DND-41 (cell line): Measurements from ENCODE around the gene CATSPERD.
A peak's percentile ranks its signal among the peaks of the same experiment; 100 is the strongest.

Experiments used
- ATAC-seq: fragments of 200-7000 bp; cut with Tn5 transposase; 3 replicates; pipeline ENCODE4 v1.9.1; 2021; ENCODE audit warnings: low read depth; ENCODE audit not compliant: insufficient read depth
- DNase-seq: peaks from one replicate; pipeline ENCODE4 v3.0.0-alpha.2; 2020
- H2AFZ ChIP-seq: 2 replicates; pipeline ENCODE4 v1.6.0; 2012; ENCODE audit warnings: low read depth, low read length
- H3K27ac ChIP-seq: 2 replicates; pipeline ENCODE4 v1.5.1; 2012; ENCODE audit warnings: low read length, inconsistent platforms
- H3K27me3 ChIP-seq: fragments of 200-600 bp; sonication (generic); 2 replicates; pipeline ENCODE4 v1.6.0; 2012; ENCODE audit warnings: low read length, mild to moderate bottlenecking, inconsistent platforms; ENCODE audit not compliant: insufficient read depth, poor library complexity
- H3K36me3 ChIP-seq: 2 replicates; pipeline ENCODE4 v1.5.1; 2012; ENCODE audit warnings: low read length, inconsistent platforms; ENCODE audit not compliant: insufficient read depth
- H3K4me1 ChIP-seq: 2 replicates; pipeline ENCODE4 v1.5.1; 2012; ENCODE audit warnings: mild to moderate bottlenecking, low read length; ENCODE audit not compliant: insufficient read depth
- H3K4me2 ChIP-seq: 2 replicates; pipeline ENCODE4 v1.6.0; 2012; ENCODE audit warnings: mild to moderate bottlenecking, moderate library complexity, low read length, inconsistent platforms; ENCODE audit not compliant: insufficient read depth
- H3K4me3 ChIP-seq, 2 experiments: fragments of 200-600 bp in 1 of 2; shearing (Covaris generic) in 1 of 2; 2 replicates each; pipeline ENCODE4 v1.5.1; 2012 to 2016; ENCODE audit warnings: inconsistent platforms in 2 of 2, low read length in 2 of 2, mild to moderate bottlenecking in 2 of 2, low read depth in 1 of 2, moderate library complexity in 1 of 2
- H3K79me2 ChIP-seq: 2 replicates; pipeline ENCODE4 v1.6.0; 2012; ENCODE audit warnings: low read length, inconsistent platforms; ENCODE audit not compliant: insufficient read depth
- H3K9ac ChIP-seq: 2 replicates; pipeline ENCODE4 v1.6.0; 2012; ENCODE audit warnings: low read depth, mild to moderate bottlenecking, inconsistent platforms, low read length, moderate library complexity
- H3K9me3 ChIP-seq: 2 replicates; pipeline ENCODE4 v1.5.1; 2012; ENCODE audit warnings: low read length, moderate library complexity, mild to moderate bottlenecking, inconsistent platforms; ENCODE audit not compliant: insufficient read depth, severe bottlenecking
- H4K20me1 ChIP-seq: 2 replicates; pipeline ENCODE4 v1.6.0; 2012; ENCODE audit warnings: low read length; ENCODE audit not compliant: insufficient read depth
- CTCF ChIP-seq: IDR thresholded peaks from 2 replicates; pipeline ENCODE4 v1.5.1; 2012; ENCODE audit warnings: borderline replicate concordance, low read length, moderate library complexity, mild to moderate bottlenecking; ENCODE audit not compliant: poor library complexity, severe bottlenecking; ENCODE audit errors: extremely low read depth
- EZH2 ChIP-seq: IDR thresholded peaks from 3 replicates; pipeline ENCODE4 v1.6.1; 2012; ENCODE audit warnings: borderline replicate concordance, low read depth, mild to moderate bottlenecking, moderate library complexity, low read length, inconsistent platforms; ENCODE audit not compliant: severe bottlenecking

Gene CATSPERD

GRCh38 chr19:5805462-5806132 is 85.2 kb downstream of the CATSPERD start:
- Histone ChIP-seq H3K4me3 (no peak overlapping the region), H3K4me2 (no peak overlapping the region), H4K20me1 (no peaks in the 10 kb centered on the region), H3K36me3 (no peaks in the 10 kb centered on the region), H3K4me1 (peaks cover 16% of the 10 kb centered on the region), H3K9ac (no peak overlapping the region), H2AFZ (no peak overlapping the region), H3K27ac (no peak overlapping the region), H3K9me3 (no peaks in the 10 kb centered on the region), H3K27me3 (peaks cover 5% of the 10 kb centered on the region), H3K79me2 (no peaks in the 10 kb centered on the region)
- DNase-seq, result peak; percentile 69
- peak; percentile 37 for ATAC-seq
- peak; percentile 74 for TF ChIP-seq CTCF
- no peak for TF ChIP-seq EZH2

- H3K36me3 ChIP-seq, result no peaks in the 10 kb centered on the region
- H3K79me2 ChIP-seq, result no peaks in the 10 kb centered on the region
- no peaks in the 10 kb centered on the region for H3K9me3 ChIP-seq
- no peak overlapping the region for H3K4me2 ChIP-seq
- no peaks in the 10 kb centered on the region for H4K20me1 ChIP-seq
- TF ChIP-seq CTCF (no peak), EZH2 (no peak)
- H2AFZ ChIP-seq, result no peak overlapping the region
- no peak overlapping the region for H3K27ac ChIP-seq
- peaks cover 16% of the 10 kb centered on the region for H3K4me1 ChIP-seq
- no peak for ATAC-seq
- H3K4me3 ChIP-seq, result no peak overlapping the region
- peaks cover 5% of the 10 kb centered on the region for H3K27me3 ChIP-seq
- no peak overlapping the region for H3K9ac ChIP-seq
- DNase-seq, result no peak
Measured at GRCh38 chr19:5806133-5806489, 85.7 kb downstream of the CATSPERD start.

GRCh38 chr19:5806905-5807304 is 86.5 kb downstream of the CATSPERD start:
- Histone ChIP-seq H3K4me2 (no peak overlapping the region), H2AFZ (no peak overlapping the region), H3K9me3 (no peaks in the 10 kb centered on the region), H3K27ac (no peak overlapping the region), H3K36me3 (no peaks in the 10 kb centered on the region), H4K20me1 (no peaks in the 10 kb centered on the region), H3K9ac (no peak overlapping the region), H3K4me3 (no peak overlapping the region), H3K4me1 (peaks cover 16% of the 10 kb centered on the region), H3K79me2 (no peaks in the 10 kb centered on the region), H3K27me3 (peaks cover 5% of the 10 kb centered on the region)
- no peak for TF ChIP-seq EZH2
- TF ChIP-seq CTCF, result no peak
- ATAC-seq (no peak), DNase-seq (no peak)
